T-helper 22 cell (primary cell): ENCODE results near the gene SGMS2.
"Not testable (repeated sequence)": the region's sequence is repeated elsewhere in the genome, so short reads cannot be mapped to it uniquely, and the experiment has no call there.

Experiments
- DNase-seq: peaks from one replicate; pipeline ENCODE4 v3.0.0-alpha.2; 2020; ENCODE audit warnings: low read depth

Gene SGMS2

GRCh38 chr4:107866726-107867125 is 42.0 kb downstream of the SGMS2 start:
- DNase-seq = no peak

GRCh38 chr4:107870236-107870635 is 45.5 kb downstream of the SGMS2 start:
- DNase-seq = no peak

GRCh38 chr4:107870916-107871786 is 46.4 kb downstream of the SGMS2 start:
- no peak for DNase-seq

- no peak for DNase-seq
These were observed 49.3 kb downstream of the SGMS2 start for GRCh38 chr4:107874024-107874423.

GRCh38 chr4:107876099-107876498 is 51.4 kb downstream of the SGMS2 start:
- no peak for DNase-seq

- DNase-seq = no peak
These were observed 52.6 kb downstream of the SGMS2 start for GRCh38 chr4:107877361-107877760.

GRCh38 chr4:107885865-107886264 is 61.1 kb downstream of the SGMS2 start:
- no peak for DNase-seq

- no peak for DNase-seq
These were observed 63.5 kb downstream of the SGMS2 start for GRCh38 chr4:107888237-107888636.

GRCh38 chr4:107890779-107891178 is 66.0 kb downstream of the SGMS2 start:
- no peak for DNase-seq

GRCh38 chr4:107891299-107891698 is 66.6 kb downstream of the SGMS2 start:
- DNase-seq = no peak

GRCh38 chr4:107893171-107894137 is 68.7 kb downstream of the SGMS2 start:
- DNase-seq = no peak

- no peak for DNase-seq
These were observed 69.4 kb downstream of the SGMS2 start for GRCh38 chr4:107894138-107894603.

GRCh38 chr4:107896158-107896645 is 71.5 kb downstream of the SGMS2 start:
- no peak for DNase-seq

- DNase-seq = no peak
These were observed 71.9 kb downstream of the SGMS2 start for GRCh38 chr4:107896646-107897045.

- no peak for DNase-seq
These were observed 73.1 kb downstream of the SGMS2 start for GRCh38 chr4:107897823-107898222.

- no peak for DNase-seq
These were observed 75.3 kb downstream of the SGMS2 start for GRCh38 chr4:107900067-107900466.

GRCh38 chr4:107900508-107900907 is 75.8 kb downstream of the SGMS2 start:
- DNase-seq = no peak

GRCh38 chr4:107901213-107901934 is 76.6 kb downstream of the SGMS2 start:
- no peak for DNase-seq

GRCh38 chr4:107902715-107903114 is 78.0 kb downstream of the SGMS2 start:
- DNase-seq = no peak

GRCh38 chr4:107905082-107905481 is 80.3 kb downstream of the SGMS2 start:
- DNase-seq = not testable (repeated sequence)

- DNase-seq = no peak
These were observed 81.8 kb downstream of the SGMS2 start for GRCh38 chr4:107906458-107907100.
